B cell (primary cell): ENCODE measurements around the gene LAMA2. TPM values are rescaled to one million over a fixed set of nuclear protein-coding genes. Genes with fewer than 3 reads are reported as not detected.

Experiments
- ATAC-seq: fragments of 200-7000 bp; cut with Tn5 transposase; one replicate; pipeline ENCODE4 v1.10.0; 2021; ENCODE audit warnings: low read depth, mild to moderate bottlenecking, moderate number of reproducible peaks, moderate library complexity
- CTCF ChIA-PET: fragments of 350-600 bp; sonication (Branson Sonifier 250); formaldehyde crosslinking; loops from one replicate; lab custom pipeline; 2021; ENCODE audit warnings: antibody characterized with exemption, inconsistent platforms; lab: Charles Lee
- POLR2A ChIA-PET: fragments of 350-600 bp; sonication (Branson Sonifier 250); formaldehyde crosslinking; loops from one replicate; lab custom pipeline; 2021; ENCODE audit warnings: antibody characterized with exemption; lab: Charles Lee
- DNase-seq: peaks from one replicate; pipeline ENCODE4 v3.0.0; 2013
- H2AFZ ChIP-seq: 2 replicates; pipeline ENCODE4 v1.6.1; 2012; ENCODE audit warnings: mild to moderate bottlenecking, low read depth, low read length; ENCODE audit not compliant: insufficient read depth, poor library complexity, severe bottlenecking
- H3K27ac ChIP-seq, 2 donors: 1 replicate in 1 of 2; 2 replicates in 1 of 2; pipeline ENCODE4 v1.5.1; 2012 to 2013; ENCODE audit warnings: low read length in 2 of 2, mild to moderate bottlenecking in 2 of 2, moderate library complexity in 1 of 2
- H3K27me3 ChIP-seq, 4 experiments: fragments of 200-600 bp in 1 of 4; sonication (generic) in 1 of 4; replicated peaks in 1 of 4; 1 replicate in 2 of 4; 2 replicates in 2 of 4; pipeline versions ENCODE4 v1.6.1 to v1.7.0; 2013 to 2016; ENCODE audit warnings: low read length in 3 of 4, mild to moderate bottlenecking in 2 of 4, mixed read lengths in 1 of 4, moderate library complexity in 1 of 4; ENCODE audit not compliant: insufficient read depth in 4 of 4, control insufficient read depth in 3 of 4; ENCODE audit errors: control extremely low read depth in 1 of 4
- H3K36me3 ChIP-seq, 2 experiments: replicated peaks in 1 of 2; 1 replicate in 1 of 2; 2 replicates in 1 of 2; pipeline versions ENCODE4 v1.6.1 to v1.7.1; 2013; ENCODE audit warnings: low read length in 1 of 2; ENCODE audit not compliant: insufficient read depth in 2 of 2, control insufficient read depth in 1 of 2; ENCODE audit errors: control extremely low read depth in 1 of 2, extremely low read depth in 1 of 2
- H3K4me1 ChIP-seq, 2 donors: fragments of 200-600 bp in 1 of 2; sonication (generic) in 1 of 2; 1 replicate in 1 of 2; 2 replicates in 1 of 2; pipeline versions ENCODE4 v1.5.1 to v1.6.1; 2013 to 2017; ENCODE audit warnings: low read length in 2 of 2; ENCODE audit not compliant: control insufficient read depth in 2 of 2, insufficient read depth in 2 of 2
- H3K4me2 ChIP-seq: replicated peaks from 2 replicates; pipeline ENCODE3; 2012; ENCODE audit warnings: mild to moderate bottlenecking, low read depth, low read length; ENCODE audit not compliant: poor library complexity, severe bottlenecking
- H3K4me3 ChIP-seq, 5 experiments: fragments of 200-600 bp in 1 of 5; sonication (generic) in 1 of 5; 1 replicate in 3 of 5; 2 replicates in 2 of 5; pipeline versions ENCODE4 v1.5.1 to v1.7.0; 2011 to 2016; ENCODE audit warnings: low read length in 4 of 5, mild to moderate bottlenecking in 4 of 5, low read depth in 2 of 5, control low read depth in 1 of 5, moderate library complexity in 1 of 5; ENCODE audit not compliant: insufficient read depth in 1 of 5; ENCODE audit errors: control extremely low read depth in 1 of 5, extremely low read depth in 1 of 5
- H3K79me2 ChIP-seq: fragments of 200-600 bp; sonication (generic); one replicate; pipeline ENCODE4 v1.6.0; 2016; ENCODE audit warnings: low read length; ENCODE audit not compliant: control insufficient read depth, insufficient read depth
- H3K9ac ChIP-seq: fragments of 200-600 bp; sonication (generic); 2 replicates; pipeline ENCODE4 v1.6.1; 2017; ENCODE audit warnings: mild to moderate bottlenecking, low read length, moderate library complexity
- H3K9me3 ChIP-seq, 3 donors: one replicate each; pipeline versions ENCODE4 v1.6.1 to v1.7.1; 2013; ENCODE audit warnings: low read length in 2 of 3; ENCODE audit not compliant: control insufficient read depth in 2 of 3, insufficient read depth in 1 of 3; ENCODE audit errors: control extremely low read depth in 1 of 3
- H4K20me1 ChIP-seq: 2 replicates; pipeline ENCODE4 v1.6.0; 2012; ENCODE audit warnings: mild to moderate bottlenecking, low read length; ENCODE audit not compliant: insufficient read depth, control insufficient read depth, poor library complexity, severe bottlenecking
- H3K27ac Mint-ChIP-seq: one replicate; pipeline ENCODE4 v1.8.0; 2021; ENCODE audit warnings: mixed read lengths
- H3K27me3 Mint-ChIP-seq: one replicate; pipeline ENCODE4 v1.8.0; 2021; ENCODE audit warnings: mixed read lengths
- H3K4me1 Mint-ChIP-seq: one replicate; pipeline ENCODE4 v1.8.0; 2021; ENCODE audit warnings: mixed read lengths
- H3K4me3 Mint-ChIP-seq: one replicate; pipeline ENCODE4 v1.8.0; 2021; ENCODE audit warnings: mixed read lengths
- H3K9me3 Mint-ChIP-seq: one replicate; pipeline ENCODE4 v1.8.0; 2022; ENCODE audit warnings: mixed read lengths; ENCODE audit not compliant: insufficient read depth
- CTCF ChIP-seq: fragments of 200-600 bp; IDR thresholded peaks from one replicate; pipeline ENCODE4 v1.8.0; 2022; ENCODE audit warnings: antibody characterized with exemption, mild to moderate bottlenecking
- EZH2 ChIP-seq: IDR thresholded peaks from 2 replicates; pipeline ENCODE4 v1.6.1; 2012; ENCODE audit warnings: borderline replicate concordance, low read depth, mild to moderate bottlenecking, moderate library complexity, low read length; ENCODE audit not compliant: insufficient read depth, poor library complexity, severe bottlenecking
- whole genome bisulfite sequencing: methylation state at CpG from one replicate; pipeline ENCODE4 v1.1.5; 2013; ENCODE audit warnings: missing lambda C conversion rate; ENCODE audit not compliant: insufficient coverage; 5-methylcytosine and 5-hydroxymethylcytosine counted together
- intact Hi-C: fragments of 100-400 bp; cut with micrococcal nuclease; formaldehyde crosslinking; loops from one replicate; pipeline ENCODE4 v1.10.0; 2022
- polyA plus RNA-seq: library from polyadenylated mRNA; depleted of rRNA; stranded (reverse); fragments of >200 nt; gene quantifications from 2 replicates; pipeline ENCODE4 v1.2.3, GENCODE V29; 2012
- total RNA-seq, 2 donors: library from RNA; stranded (reverse); fragments of 120-200 nt in 1 of 2; gene quantifications; 1 replicate in 1 of 2; 2 replicates in 1 of 2; pipeline versions ENCODE4 v1.2.3 to v1.2.4, GENCODE V29; 2013 to 2022

Gene LAMA2
- total and polyA plus RNA-seq, 2 donors (not counting 1 experiment from before 2014, with no cell fraction given) = 0.16 TPM; not detected in 1

GRCh38 chr6:129536271-129536670 is 653.3 kb downstream of the LAMA2 start:
- Mint-ChIP-seq H3K9me3 (no peaks in the 10 kb centered on the region), H3K4me1 (no peaks in the 10 kb centered on the region), H3K4me3 (no peak overlapping the region), H3K27me3 (peaks cover 3% of the 10 kb centered on the region), H3K27ac (no peak overlapping the region)
- no peaks in the 10 kb centered on the region for H3K36me3 ChIP-seq
- no peak overlapping the region for H3K4me2 ChIP-seq
- H3K9ac ChIP-seq = no peak overlapping the region
- CTCF ChIA-PET = interaction anchor here (0.5 to 0.9 kb wide), 2 partner anchors 9 to 11 kb away, joined by 3 to 6 read pairs; no protein-coding TSS in a partner anchor
- H2AFZ ChIP-seq = no peak overlapping the region
- H3K79me2 ChIP-seq = no peaks in the 10 kb centered on the region
- DNase-seq (no peak), ATAC-seq (no peak)
- H3K9me3 ChIP-seq = no peaks in the 10 kb centered on the region
- H4K20me1 ChIP-seq = no peaks in the 10 kb centered on the region
- no peaks in the 10 kb centered on the region for H3K4me1 ChIP-seq
- POLR2A ChIA-PET = no interaction called here
- intact Hi-C loops = no loop called here
- no peaks in the 10 kb centered on the region for H3K27me3 ChIP-seq
- no peak overlapping the region for H3K27ac ChIP-seq
- no peak overlapping the region for H3K4me3 ChIP-seq
- TF ChIP-seq CTCF = no peak
- no peak for TF ChIP-seq EZH2

- Histone ChIP-seq H4K20me1 (no peaks in the 10 kb centered on the region), H3K9ac (no peak overlapping the region), H3K36me3 (no peaks in the 10 kb centered on the region), H3K27me3 (no peaks in the 10 kb centered on the region), H2AFZ (no peak overlapping the region), H3K4me1 (no peaks in the 10 kb centered on the region), H3K27ac (no peak overlapping the region), H3K4me3 (no peak overlapping the region), H3K79me2 (no peaks in the 10 kb centered on the region), H3K9me3 (no peaks in the 10 kb centered on the region), H3K4me2 (no peak overlapping the region)
- Mint-ChIP-seq H3K9me3 (no peaks in the 10 kb centered on the region), H3K27me3 (no peaks in the 10 kb centered on the region), H3K4me1 (no peaks in the 10 kb centered on the region), H3K27ac (no peak overlapping the region), H3K4me3 (no peak overlapping the region)
- TF ChIP-seq EZH2 (no peak), CTCF (no peak)
- no CpG with 5 or more reads among the region's 2 CpGs for WGBS
- intact Hi-C loops = no loop called here
- DNase-seq (no peak), ATAC-seq (no peak)
- ChIA-PET POLR2A (no interaction called here), CTCF (no interaction called here)
Observed at GRCh38 chr6:129539032-129539431, 656.1 kb downstream of the LAMA2 start.
